ENCODE results near the gene ATG2A. TPM values are rescaled to one million over a fixed set of nuclear protein-coding genes. Genes with fewer than 3 reads are reported as not detected.
A peak's percentile ranks its signal among the peaks of the same experiment; 100 is the strongest.

Gene ATG2A
- total RNA-seq, 1 experiment from 2014 or later: 6.0 TPM

GRCh38 chr11:64870176-64870892 lies 46.7 kb downstream of the ATG2A start:
- DNase-seq (ENCODE audit: low spot score): no peak

GRCh38 chr11:64869571-64870175 lies 47.3 kb downstream of the ATG2A start:
- DNase-seq (ENCODE audit: low spot score): no peak

GRCh38 chr11:64868904-64869570 lies 48.0 kb downstream of the ATG2A start:
- DNase-seq (ENCODE audit: low spot score): peak; percentile 34

GRCh38 chr11:64867748-64868462 lies 49.1 kb downstream of the ATG2A start:
- no peak for DNase-seq (ENCODE audit: low spot score)

- no peak for DNase-seq (ENCODE audit: low spot score)
Observed at GRCh38 chr11:64866173-64866491, 50.9 kb downstream of the ATG2A start.

- no peak for DNase-seq (ENCODE audit: low spot score)
Observed at GRCh38 chr11:64865286-64866172, 51.5 kb downstream of the ATG2A start.

GRCh38 chr11:64864473-64865285 lies 52.3 kb downstream of the ATG2A start:
- no peak for DNase-seq (ENCODE audit: low spot score)

- DNase-seq (ENCODE audit: low spot score): no peak
Observed at GRCh38 chr11:64864135-64864472, 52.9 kb downstream of the ATG2A start.

- DNase-seq (ENCODE audit: low spot score): no peak
Observed at GRCh38 chr11:64863391-64864060, 53.5 kb downstream of the ATG2A start.

- DNase-seq (ENCODE audit: low spot score): no peak
Observed at GRCh38 chr11:64862987-64863390, 54.0 kb downstream of the ATG2A start.

GRCh38 chr11:64861227-64861975 lies 55.6 kb downstream of the ATG2A start:
- no peak for DNase-seq (ENCODE audit: low spot score)

- DNase-seq (ENCODE audit: low spot score): no peak
Observed at GRCh38 chr11:64859542-64860414, 57.2 kb downstream of the ATG2A start.

GRCh38 chr11:64858467-64859263 lies 58.3 kb downstream of the ATG2A start:
- no peak for DNase-seq (ENCODE audit: low spot score)

GRCh38 chr11:64857485-64857884 lies 59.5 kb downstream of the ATG2A start:
- DNase-seq (ENCODE audit: low spot score): no peak

- DNase-seq (ENCODE audit: low spot score): peak; percentile 86
Observed at GRCh38 chr11:64856382-64857227, 60.4 kb downstream of the ATG2A start.

- DNase-seq (ENCODE audit: low spot score): no peak
Observed at GRCh38 chr11:64855596-64856304, 61.3 kb downstream of the ATG2A start.
